HG03571 (cell line): ENCODE results near the gene ICAM5.
"Not testable (repeated sequence)": the region's sequence is repeated elsewhere in the genome, so short reads cannot be mapped to it uniquely, and the experiment has no call there.

Experiments
- ATAC-seq: cut with Tn5 transposase; IDR thresholded peaks from one replicate; pipeline ENCODE4 v1.9.1; 2021; ENCODE audit not compliant: unreplicated experiment

Gene ICAM5

GRCh38 chr19:10270616-10271394 is 18.9 kb upstream of the ICAM5 start, which contains the start of gene ICAM1:
TSS of gene ICAM1 (plus strand) at chr19:10271120. CDS start at chr19:10271160, 40 bp downstream.
- ATAC-seq, result peak; percentile 43

GRCh38 chr19:10271543-10272086 is 18.1 kb upstream of the ICAM5 start:
- ATAC-seq, result peak; percentile 23

- ATAC-seq, result no peak
These were observed 15.2 kb upstream of the ICAM5 start for GRCh38 chr19:10274589-10274988.

GRCh38 chr19:10277795-10278589 is 11.8 kb upstream of the ICAM5 start:
- ATAC-seq, result no peak

GRCh38 chr19:10278935-10279334 is 10.8 kb upstream of the ICAM5 start:
- no peak for ATAC-seq

- ATAC-seq, result no peak
These were observed 9.9 kb upstream of the ICAM5 start for GRCh38 chr19:10279737-10280442.

GRCh38 chr19:10282043-10282442 is 7.7 kb upstream of the ICAM5 start:
- ATAC-seq, result not testable (repeated sequence)

GRCh38 chr19:10283301-10284064 is 6.3 kb upstream of the ICAM5 start:
- ATAC-seq, result no peak

GRCh38 chr19:10284065-10284959 is 5.4 kb upstream of the ICAM5 start:
- no peak for ATAC-seq

- no peak for ATAC-seq
These were observed 4.8 kb upstream of the ICAM5 start for GRCh38 chr19:10284960-10285278.

GRCh38 chr19:10285393-10285792 is 4.4 kb upstream of the ICAM5 start:
- ATAC-seq, result no peak

GRCh38 chr19:10286803-10287737 is 2.7 kb upstream of the ICAM5 start, which contains the start of gene ICAM4:
TSS of gene ICAM4 (plus strand) at chr19:10286955. CDS start at chr19:10287013, 58 bp downstream.
- no peak for ATAC-seq

GRCh38 chr19:10288662-10289166 is 1.0 kb upstream of the ICAM5 start:
- no peak for ATAC-seq

- no peak for ATAC-seq
These were observed 451 bp upstream of the ICAM5 start for GRCh38 chr19:10289167-10289835.

- ATAC-seq, result no peak
These were observed 664 bp downstream of the ICAM5 start for GRCh38 chr19:10290357-10290875.

- ATAC-seq, result no peak
These were observed 1.3 kb downstream of the ICAM5 start for GRCh38 chr19:10290876-10291553.
